GM21360 (cell line): ENCODE measurements around the gene CPLX1.

Source experiments
- ATAC-seq: cut with Tn5 transposase; IDR thresholded peaks from one replicate; pipeline ENCODE4 v1.9.1; 2021; ENCODE audit warnings: mild to moderate bottlenecking, moderate library complexity; ENCODE audit not compliant: unreplicated experiment

Gene CPLX1

DNA sequence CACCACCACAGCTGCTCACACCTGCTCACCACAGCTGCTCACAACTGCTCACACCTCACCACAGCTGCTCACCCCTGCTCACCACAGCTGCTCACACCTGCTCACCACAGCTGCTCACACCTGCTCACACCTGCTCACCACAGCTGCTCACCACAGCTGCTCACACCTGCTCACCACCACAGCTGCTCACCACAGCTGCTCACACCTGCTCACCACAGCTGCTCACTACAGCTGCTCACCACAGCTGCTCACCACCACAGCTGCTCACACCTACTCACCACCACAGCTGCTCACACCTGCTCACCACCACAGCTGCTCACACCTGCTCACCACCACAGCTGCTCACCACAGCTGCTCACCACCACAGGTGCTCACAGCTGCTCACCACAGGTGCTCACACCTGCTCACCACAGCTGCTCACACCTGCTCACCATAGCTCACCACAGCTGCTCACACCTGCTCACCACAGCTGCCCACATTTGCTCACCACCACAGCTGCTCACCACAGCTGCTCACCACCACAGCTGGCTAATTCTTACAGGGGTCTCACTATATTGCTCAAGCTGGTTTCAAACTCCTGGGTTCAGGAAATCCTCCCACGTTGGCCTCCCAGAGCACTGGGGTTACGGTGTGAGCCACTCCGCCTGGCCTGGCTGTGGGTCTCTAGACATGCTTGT is 30.4 kb upstream of the CPLX1 start:
- ATAC-seq, result no peak

GRCh38 chr4:855880-856224 is 29.9 kb upstream of the CPLX1 start:
- no peak for ATAC-seq

DNA sequence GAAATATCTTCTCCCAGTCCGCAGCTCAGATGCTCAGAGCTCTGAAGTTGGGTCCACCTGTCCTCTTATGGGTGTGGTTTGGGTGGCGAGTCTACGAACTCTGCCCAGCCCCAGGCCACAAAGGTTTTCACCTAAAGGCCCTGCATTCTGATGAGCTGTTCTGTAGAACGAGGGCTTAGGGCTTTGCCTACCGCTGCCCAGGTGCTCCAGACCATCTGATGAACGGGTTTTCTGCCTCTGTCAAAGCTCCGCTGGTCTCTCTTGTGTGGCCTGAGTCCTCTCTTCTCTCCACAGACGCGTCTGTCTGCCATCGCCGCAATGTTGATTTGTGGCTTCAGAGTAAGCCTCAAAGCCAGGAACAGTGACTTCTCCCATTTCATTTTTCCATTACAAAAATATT is 28.4 kb upstream of the CPLX1 start:
- no peak for ATAC-seq

- ATAC-seq, result no peak
Observed at GRCh38 chr4:853416-853781, 27.5 kb upstream of the CPLX1 start.

DNA sequence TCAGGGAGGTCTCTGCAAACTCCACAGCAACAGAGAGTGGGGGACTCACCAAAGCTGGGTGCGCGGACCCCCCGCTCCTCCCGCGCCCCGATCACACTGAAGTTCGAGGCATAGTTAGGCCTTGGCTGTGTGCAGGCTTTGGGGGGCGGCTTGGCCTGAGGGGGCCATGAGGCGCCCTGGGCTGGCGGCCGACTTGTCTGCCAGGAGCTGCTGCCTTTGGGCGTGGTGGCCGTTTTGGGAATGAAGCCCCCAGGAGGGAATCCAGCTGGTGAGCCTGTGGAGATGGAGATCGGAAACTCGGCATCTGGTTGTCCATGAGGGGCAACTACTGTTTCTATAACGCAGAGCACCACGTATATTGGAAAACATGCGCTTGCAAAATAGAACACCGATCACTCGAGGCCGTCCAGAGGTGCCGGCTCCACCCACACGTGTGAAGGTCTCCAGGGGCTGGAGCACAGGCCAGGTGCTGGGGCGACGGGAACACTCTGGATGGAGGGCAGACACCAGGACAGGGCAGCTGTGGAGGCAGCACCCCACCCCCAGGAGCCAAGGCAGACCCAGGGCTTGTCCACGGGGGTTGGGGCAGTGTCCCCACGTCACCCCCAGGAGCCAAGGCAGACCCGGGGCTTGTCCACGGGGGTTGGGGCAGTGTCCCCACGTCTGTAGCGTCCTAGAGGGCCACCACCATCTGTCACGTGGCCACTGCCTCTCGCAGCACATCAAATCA is 25.9 kb upstream of the CPLX1 start:
- no peak for ATAC-seq

DNA sequence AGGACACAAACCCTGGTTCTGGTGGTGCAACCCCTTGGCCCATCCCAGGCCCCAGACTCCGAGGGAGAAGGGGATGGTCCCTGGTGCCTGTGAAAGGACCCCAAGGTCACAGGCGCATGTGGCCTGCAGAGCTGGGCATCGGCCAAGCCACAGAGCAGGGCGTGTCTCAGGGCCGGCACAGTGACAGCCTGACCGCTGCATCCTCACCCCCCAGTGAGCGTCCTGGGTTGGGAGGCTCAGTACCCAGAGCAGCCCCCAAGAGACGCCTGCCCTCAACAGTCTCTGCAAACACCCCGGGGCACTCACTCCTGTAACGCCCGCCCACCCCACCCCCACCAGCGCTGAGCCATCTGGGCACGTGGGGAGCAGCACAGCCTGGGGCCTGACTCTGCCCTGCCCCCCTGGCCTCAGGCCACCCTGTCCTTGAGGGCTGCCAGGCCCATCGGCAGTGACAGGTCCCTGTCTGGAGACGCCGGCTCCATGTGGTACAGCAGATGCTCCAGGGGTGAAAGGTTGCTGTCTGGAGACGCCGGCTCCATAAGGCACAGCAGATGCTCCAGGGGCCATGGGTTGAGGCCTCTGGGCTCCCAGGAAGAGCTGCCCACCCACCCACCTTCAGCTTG is 24.5 kb upstream of the CPLX1 start:
- ATAC-seq, result no peak

DNA sequence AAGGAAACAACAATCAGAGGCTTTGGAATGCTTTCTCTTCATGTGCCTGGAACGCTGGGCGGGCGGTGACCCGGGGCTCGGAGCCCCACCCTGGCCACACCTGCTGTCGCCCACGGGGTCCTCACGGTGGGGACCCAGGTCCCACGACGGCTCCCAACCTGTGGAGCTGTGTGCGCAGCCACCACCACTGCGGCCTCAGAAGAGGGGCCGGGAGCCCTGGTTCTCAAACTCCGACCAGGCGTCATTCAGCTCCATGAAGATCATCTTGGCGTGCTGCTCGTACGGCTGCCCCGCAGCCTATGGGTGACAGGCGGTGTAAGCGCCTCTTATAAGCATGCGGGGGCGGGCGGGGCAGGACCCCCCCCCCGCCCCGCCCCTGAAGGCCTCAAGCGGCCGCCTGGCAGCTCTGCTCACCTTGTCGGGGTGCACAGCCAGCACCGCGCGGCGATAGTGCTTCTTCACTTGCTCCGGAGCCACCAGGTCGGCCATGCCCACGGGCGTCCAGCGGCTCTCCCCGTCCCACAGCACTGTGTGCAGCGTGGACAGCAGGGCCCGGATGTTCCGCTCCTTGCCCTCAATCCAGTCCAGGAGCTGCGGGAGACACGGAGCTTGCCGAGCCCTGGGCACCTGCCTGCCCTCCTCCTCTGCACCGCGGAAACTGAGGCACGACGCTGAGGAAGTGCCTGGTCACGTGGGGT is 23.7 kb upstream of the CPLX1 start:
- no peak for ATAC-seq

- ATAC-seq, result no peak
Observed at GRCh38 chr4:848803-849477, 23.0 kb upstream of the CPLX1 start.

DNA sequence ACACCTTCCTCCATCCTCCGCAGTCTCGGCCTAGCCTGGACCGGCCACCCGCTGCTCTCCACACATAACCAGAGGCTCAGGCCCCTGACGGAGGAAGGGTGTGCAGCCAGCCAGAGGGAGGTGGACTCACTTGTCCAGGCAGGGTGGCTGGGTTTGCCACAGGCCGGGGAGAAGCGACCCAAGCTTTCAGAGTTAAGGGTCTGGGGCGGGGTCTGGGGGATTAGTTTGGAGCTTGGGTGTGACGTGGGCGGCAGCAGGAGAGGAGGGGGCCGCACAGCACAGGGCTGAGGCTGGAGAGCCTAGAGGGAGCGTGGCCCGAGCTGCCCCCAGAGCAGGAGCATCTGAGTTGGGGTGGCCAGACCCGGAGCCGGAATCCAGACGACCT is 22.4 kb upstream of the CPLX1 start:
- no peak for ATAC-seq

DNA sequence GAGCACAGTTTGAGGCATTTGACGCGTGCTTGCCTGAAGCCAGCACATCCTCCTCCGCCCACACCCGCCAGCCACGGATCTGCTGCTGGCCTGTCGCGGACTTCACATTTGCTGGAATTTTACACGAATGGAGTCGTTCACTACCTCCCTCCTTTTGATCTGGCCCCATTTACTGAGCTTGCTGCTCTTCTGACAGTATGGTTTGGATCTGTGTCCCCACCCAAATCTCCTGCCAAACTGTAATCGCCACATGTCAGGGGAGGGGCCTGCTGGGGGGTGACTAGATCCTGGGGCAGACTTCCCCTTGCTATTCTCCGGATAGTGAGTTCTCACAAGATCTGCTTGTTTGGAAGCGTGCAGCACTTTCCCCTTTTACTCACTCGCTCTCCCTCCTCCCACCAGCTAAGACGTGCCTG is 19.9 kb upstream of the CPLX1 start:
- no peak for ATAC-seq

DNA sequence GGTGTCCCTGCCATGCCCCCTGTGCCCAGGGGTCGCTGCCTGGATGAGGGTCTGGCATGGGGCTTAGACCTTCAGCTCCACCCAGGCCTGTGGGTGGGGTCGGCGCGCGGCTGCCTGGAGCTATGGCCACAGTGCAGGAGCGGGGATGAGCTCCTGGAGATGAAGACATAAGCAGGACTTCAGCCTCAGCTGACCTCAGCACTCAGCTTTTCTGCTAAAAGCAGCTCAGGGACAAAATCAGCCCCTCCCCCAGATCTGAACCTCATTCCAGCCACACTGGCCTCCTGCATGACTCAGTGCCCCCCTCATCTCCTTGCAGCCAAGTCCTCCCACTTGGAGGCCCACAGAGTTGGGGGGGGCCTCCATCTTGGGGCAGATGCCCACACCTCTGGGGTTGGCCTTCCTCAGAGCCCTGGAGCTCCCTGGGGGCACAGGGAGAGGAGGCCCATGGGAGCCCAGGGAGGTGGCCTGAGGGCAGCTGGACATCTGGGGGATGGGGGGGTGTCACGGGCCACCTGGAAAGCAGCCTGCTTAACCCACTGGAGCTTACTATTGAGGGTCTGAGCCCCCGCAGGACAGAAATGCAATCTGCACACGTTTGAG is 19.4 kb upstream of the CPLX1 start:
- no peak for ATAC-seq

DNA sequence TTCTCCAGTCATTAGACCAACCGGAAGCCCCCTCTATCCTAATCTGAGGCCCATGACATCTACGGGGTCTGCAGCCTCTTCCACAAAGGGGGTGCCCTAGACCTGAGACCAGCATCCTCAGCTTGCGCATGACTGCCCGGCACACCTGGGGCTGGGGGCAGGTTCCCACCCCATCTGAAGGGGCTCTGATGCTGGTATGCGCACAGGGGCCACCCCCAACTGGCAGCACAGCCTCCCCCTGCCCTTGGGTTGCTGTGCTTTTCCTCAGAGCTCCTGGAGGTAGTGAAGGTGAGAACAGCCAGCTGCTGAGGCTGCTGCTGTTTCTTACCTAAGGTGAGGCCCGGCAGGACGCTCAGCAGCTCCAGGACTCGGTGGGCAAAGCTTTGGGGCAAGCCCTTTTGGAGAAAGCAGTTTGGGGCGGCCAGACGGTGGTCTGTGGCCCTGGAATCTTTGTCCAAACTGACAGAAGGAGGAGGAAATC is 18.9 kb upstream of the CPLX1 start:
- no peak for ATAC-seq

DNA sequence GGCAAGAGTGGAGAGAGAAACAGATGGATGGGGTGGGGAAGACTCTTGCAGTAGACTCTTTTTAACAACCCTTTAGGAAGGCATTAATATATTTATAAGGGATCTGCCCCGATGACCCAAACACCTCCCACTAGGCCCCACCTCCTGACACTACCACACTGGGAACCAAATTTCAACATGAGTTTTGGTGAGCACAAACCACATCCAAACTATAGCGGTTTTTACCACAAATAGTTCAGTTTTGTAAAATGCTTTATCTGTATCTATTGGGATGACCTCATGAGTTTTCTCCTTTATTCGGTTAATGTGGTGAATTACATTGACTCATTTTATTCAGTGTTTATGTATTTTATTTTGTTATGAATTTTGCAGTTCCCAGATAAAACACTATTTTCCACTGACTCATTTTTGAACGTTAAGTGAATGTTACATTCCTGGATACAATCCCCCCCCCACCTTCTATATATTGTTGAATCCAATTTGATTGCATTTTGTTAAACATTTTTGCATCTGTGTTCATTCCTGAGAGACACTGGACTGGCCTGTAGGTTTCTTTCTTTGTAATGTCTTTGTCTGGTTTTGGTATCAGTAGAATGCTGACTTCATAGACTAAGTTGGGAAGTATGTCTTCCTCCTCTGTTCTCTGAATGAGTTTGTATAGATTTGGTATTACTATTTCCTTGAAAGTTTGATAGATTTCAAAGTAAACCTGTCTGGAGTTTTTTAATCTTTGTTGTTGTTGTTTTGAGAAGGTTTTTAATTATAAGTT is 13.9 kb upstream of the CPLX1 start:
- ATAC-seq, result no peak

DNA sequence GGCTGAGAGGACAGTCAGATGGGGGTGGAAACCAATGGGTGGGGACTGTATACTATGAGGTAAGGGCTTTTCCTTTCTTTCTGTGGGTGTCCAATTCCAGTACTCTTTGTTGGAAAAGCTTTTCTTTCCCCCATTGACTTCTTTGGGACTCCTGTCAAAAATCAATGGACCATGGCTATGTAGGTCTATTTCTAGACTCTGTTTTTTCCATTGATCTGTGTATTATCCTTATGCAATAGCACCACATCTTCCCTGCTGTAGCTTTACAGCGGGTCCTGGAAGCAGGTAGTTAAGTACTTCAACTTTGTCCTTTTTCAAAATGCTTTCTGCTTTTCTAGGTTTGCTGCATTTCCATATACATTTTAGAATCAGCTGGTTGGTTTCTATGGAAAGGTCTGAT is 11.8 kb upstream of the CPLX1 start:
- ATAC-seq, result no peak

DNA sequence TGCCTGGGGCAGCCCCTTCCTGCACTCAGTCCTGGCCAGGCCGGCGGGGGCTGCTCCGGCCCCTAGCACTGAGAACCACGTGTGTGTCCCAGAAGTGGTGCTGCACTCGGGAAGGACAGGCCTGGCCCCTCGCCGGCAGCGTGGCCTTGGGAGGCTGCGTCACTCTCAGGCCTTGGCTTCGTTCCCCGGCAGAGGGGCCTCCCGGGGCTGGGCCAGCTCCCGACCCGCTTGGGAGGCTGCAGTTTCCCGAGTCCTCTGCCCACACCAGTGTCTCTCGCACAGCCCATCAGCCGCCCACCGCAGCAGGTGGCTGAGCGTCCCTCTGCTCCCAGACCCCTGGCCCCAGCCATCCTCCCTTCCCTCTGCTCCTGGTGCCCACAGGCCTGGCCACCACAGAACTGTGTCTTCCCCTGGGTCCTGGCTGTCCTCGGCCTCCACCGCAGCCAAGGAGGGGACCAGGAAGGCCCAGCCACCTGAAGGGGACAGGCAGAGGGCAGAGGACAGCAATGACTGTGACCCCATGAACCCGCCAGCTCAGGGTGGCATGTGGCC is 10.9 kb upstream of the CPLX1 start:
- ATAC-seq, result no peak

DNA sequence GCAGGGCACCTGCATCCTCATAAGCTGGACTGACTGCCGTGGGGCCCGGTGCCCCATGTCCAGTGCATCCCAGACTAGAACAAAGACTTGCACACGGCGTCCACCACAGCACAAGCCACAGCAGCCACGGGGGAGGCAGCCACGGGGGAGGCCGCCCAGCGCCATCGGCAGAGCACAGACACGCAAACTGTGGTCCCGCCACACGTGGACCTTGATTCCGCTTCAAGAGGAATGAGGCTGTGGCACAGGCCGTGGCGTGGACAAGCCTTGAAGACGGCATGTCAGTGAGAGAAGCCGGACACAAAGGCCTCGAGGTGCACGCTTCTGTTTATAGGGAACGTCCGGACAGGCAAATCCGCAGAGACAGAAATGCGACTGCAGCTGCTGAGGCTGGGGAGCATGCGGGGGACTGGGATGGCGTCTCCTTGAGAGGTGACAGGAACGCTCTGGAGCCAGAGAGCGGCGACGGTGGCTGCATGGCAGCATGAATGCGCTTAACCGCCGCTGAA is 10.1 kb upstream of the CPLX1 start:
- no peak for ATAC-seq

DNA sequence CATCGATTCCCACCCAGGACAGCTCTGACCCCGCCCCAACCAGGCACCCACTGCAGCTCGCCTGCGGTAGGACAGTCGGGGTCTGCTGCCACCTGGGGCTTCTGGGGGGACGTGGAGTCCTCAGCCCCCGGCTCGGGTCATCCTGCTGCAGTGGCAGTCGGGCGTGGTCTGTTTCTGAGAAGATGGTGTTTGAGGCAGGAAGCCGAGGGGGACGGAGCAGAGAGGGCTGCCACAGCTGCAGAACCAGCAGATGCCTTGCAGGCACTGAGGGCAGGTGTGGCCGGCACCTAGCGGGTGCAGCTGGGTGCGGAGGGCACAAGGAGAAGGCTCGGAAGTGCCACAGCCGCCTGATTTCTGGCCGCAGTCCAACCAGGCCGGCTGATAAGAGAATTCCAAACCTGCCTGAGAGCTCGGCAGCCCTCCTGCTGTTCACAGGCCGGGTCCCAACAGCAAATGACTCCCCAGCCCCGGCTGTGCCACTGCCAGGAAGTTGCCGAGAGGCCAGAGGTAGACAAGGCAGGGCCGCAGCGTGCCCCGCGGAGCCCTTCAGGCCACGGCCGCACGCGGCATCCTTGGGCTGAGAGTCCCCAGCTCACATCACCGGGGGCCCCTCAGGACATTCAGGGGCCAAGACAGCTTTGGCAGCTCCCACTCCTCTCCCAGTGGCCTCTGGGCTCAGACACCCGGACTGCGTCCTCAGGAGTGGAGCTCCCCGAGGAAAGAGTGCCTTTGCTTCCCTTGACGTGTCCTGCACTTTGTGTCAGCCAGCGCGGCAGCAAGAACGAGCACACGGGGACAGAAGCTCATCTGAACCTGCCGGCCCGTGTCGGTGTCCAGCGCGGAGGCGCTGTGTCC is 9.4 kb upstream of the CPLX1 start:
- no peak for ATAC-seq

- no peak for ATAC-seq
Observed at GRCh38 chr4:834368-835147, 8.6 kb upstream of the CPLX1 start.
